ENCODE measurements around the gene ZNF485.
A peak's percentile ranks its signal among the peaks of the same experiment; 100 is the strongest.
"Not testable (repeated sequence)": the region's sequence is repeated elsewhere in the genome, so short reads cannot be mapped to it uniquely, and the experiment has no call there.

The ZNF485 gene

GRCh38 chr10:43607199-43607573 is 948 bp downstream of the ZNF485 start:
- no peak for DNase-seq

DNA sequence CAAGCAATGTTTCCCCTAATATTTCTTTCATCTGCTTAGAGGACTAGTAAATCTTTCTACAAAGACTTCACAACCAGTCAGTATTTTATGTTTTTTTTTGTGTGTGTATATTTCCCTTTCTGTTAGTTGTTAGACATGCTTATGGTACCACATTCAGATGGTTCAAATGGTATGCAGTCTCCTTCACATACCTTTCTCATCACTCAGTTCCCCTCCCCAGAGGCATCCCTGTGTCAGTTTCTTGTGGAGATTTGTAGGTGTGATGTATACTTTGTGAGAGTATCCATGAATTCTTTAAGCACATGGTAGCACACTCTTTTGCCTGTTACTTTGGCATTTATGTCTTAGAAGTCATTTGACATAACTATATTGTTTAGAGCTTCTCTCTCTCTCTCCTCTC is 4.4 kb downstream of the ZNF485 start:
- no peak for DNase-seq

DNA sequence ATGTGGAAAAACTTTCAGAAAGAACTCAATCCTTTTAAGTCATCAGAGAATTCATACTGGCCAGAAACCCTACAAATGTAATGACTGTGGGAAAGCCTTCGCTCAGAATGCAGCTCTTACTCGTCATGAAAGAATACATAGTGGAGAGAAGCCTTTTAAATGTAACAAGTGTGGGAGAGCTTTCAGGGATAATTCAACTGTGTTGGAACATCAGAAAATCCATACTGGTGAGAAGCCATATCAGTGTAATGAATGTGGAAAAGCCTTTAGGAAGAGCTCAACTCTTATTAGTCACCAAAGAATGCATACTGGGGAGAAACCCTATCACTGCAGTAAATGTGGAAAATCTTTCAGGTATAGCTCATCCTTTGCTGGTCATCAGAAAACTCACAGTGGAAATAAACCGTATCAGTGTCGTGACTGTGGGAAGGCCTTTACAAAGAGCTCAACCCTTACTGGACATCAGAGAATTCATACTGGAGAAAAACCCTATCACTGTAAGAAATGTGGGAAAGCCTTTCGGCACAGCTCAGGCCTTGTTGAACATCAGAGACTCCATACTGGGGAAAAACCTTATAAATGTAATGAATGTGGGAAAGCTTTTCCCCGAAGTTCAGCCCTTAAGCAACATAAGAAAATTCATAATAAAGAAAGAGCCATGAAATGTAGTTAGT is 10.6 kb downstream of the ZNF485 start:
- DNase-seq, result no peak

- no peak for DNase-seq
Measured at GRCh38 chr10:43619368-43619767, 13.1 kb downstream of the ZNF485 start.

- DNase-seq, result no peak
Measured at GRCh38 chr10:43622038-43622437, 15.8 kb downstream of the ZNF485 start.

- DNase-seq, result no peak
Measured at GRCh38 chr10:43623351-43623750, 17.1 kb downstream of the ZNF485 start.

DNA sequence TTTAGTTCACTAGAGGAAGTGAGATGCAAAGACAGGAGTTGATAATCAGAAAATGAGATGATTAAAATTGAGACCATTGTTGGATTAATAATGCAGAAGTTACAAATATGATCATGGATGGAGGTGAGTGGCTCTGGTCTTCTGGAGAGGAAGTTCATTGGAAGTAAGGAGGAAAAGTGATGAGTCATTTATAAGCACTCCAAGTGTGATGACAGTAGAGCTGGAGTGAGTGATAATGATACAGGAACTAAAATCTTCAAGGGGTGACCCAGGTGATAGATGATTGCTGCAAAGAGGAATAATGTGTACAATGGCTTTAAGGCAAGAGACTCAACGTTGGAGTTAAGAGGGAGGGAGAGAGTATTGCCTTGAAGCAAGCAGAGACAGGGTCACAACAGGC is 21.7 kb downstream of the ZNF485 start:
- DNase-seq, result no peak

- DNase-seq, result no peak
Measured at GRCh38 chr10:43628956-43629355, 22.7 kb downstream of the ZNF485 start.

GRCh38 chr10:43635816-43636215 is 29.6 kb downstream of the ZNF485 start:
- DNase-seq, result not testable (repeated sequence)

DNA sequence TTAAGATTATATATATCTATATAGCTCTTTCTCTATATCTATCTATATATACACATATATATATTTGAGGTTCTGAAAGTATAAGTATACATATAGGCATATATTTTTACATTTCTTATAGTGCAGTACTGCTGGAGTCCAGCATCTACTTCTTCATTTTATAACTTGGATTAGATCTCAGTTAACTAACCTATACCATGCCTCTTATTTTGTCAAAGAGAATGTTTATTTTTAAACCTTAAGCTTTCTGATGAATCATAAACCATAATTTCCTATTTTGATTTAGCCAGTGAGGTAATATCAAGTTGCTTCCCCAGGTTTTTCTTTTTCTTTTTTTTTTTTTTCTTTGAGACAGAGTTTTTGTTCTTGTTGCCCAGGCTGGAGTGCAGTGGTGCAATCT is 34.4 kb downstream of the ZNF485 start:
- no peak for DNase-seq

DNA sequence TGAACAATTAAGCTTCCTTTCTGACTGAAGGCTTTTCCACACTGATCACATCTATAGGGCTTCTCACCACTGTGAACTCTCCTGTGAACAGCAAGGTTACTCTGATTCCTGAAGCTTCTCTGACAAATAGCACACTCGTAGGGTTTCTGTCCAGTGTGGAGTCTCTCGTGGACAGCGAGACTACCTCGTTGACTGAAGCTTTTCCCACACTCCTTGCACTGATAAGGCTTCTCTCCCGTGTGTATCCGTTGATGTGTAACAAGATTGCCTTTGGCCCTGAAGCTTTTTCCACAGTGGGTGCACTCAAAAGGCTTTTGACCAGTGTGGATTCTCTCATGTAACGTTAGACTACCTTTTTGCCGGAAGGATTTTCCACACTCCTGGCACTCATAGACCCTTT is 38.0 kb downstream of the ZNF485 start:
- DNase-seq, result no peak

- no peak for DNase-seq
Measured at GRCh38 chr10:43645866-43646265, 39.6 kb downstream of the ZNF485 start.

DNA sequence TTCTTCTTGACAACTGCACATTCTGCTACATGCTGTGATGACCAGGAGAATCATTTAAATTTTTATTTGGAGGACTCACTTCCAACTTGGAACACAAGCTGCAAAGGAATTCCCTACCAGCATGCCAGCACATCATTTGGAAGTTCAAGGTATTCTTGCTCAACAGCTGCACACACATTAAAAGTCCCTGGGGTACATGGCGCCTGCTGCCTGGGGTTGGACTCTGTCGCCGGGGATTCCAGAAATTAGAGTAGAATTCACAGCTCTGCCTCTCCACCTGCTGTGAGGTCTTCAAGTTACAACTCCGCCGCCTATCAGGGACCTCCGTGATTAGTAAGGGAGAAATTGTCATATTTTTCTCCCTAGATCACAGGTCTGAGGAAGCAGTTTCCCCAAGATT is 41.3 kb downstream of the ZNF485 start:
- DNase-seq, result no peak

GRCh38 chr10:43648095-43648397 is 41.8 kb downstream of the ZNF485 start:
- DNase-seq, result no peak

DNA sequence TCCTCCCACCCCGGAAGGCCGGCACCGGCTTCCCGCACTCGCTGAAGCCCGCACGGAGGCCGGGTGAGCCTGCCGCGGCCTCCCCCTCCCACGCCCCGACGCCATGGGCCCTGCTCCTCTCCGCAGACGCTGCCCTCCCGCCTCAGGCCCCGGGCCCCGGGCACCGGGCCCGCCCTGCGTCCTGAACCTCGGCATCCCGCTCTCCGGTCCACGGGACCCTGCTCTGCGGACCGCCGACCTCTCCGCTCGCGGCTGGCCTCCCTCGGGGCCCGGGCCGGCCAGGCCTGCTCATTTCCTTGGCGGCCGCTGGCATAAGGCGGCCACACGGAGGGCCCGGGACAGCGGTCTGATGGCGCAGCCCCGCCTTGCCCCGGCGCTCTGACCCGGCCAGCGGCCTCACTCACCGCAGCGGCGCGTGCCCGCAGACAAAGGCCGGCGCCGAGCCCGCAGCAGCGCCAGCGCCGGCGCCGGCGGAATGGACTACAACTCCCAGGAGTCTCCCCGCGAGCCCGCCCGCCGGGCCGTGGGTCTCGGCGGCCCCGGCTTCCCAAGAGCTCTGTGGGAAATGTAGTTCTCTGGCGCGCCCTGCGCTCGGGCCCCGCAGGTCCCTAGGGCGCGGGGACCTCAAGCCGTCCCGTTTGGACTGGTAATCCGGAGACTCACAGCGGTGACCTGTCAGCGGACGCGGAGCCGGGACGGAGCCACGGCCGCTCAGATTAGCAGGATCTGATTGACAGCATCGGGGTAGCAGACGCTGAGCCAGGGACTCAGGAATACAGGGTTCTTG is 42.4 kb downstream of the ZNF485 start, which contains the start of gene ZNF32:
Gene ZNF32 (minus strand): TSS at position 484 of the 787 bp plus-strand sequence. CDS start 2,748 bp downstream, outside the sequence.
- DNase-seq, result peak; percentile 88

GRCh38 chr10:43649185-43649523 is 42.9 kb downstream of the ZNF485 start:
- DNase-seq, result no peak

GRCh38 chr10:43653746-43654145 is 47.5 kb downstream of the ZNF485 start:
- no peak for DNase-seq

DNA sequence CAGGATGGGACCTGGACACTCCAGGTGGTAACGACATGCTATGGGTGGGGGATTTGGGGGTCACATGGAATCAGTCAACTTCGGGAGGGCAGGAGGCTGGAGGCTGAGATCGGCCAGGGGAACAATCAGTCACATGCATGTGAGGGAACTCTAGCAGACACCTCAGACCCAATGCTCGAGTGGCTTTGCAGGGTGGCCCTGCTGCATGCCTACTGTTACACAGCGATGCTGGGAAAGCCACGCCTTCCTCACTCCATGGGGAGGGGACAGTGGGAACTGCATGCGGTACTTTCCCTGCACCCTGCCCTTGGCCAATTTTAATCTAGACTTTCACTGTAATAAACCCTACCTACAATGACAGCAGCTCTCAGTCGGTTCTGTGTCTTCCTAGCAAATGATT is 49.1 kb downstream of the ZNF485 start:
- no peak for DNase-seq

- no peak for DNase-seq
Measured at GRCh38 chr10:43658227-43658626, 52.0 kb downstream of the ZNF485 start.

- DNase-seq, result no peak
Measured at GRCh38 chr10:43665054-43665453, 58.8 kb downstream of the ZNF485 start.

DNA sequence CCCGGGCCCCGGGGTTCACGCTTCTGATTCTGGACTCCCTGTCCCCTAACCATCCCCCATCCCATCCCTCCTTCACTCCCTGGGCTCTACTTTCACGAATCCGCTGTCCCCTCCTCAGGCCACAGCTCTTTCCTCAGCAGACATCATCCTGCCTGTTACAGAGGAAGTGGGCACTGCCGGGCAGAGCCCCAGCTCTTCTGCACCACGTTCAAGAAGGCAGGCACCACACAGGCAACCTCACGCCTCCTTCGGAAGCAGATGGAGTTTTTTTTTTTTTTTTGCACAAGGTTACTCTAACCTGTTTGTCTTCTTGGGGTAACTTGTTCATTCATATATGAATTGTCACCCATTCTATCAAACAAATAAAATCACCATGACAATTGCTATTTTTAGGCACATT is 60.3 kb downstream of the ZNF485 start:
- no peak for DNase-seq

- no peak for DNase-seq
Measured at GRCh38 chr10:43667317-43667731, 61.1 kb downstream of the ZNF485 start.

All from 8988T (cell line).